HG03571 (cell line): ENCODE data around the gene ZNF362.
A peak's percentile ranks its signal among the peaks of the same experiment; 100 is the strongest.
"Not testable (repeated sequence)": the region's sequence is repeated elsewhere in the genome, so short reads cannot be mapped to it uniquely, and the experiment has no call there.

Experiments
- ATAC-seq: cut with Tn5 transposase; IDR thresholded peaks from one replicate; pipeline ENCODE4 v1.9.1; 2021; ENCODE audit not compliant: unreplicated experiment

Gene ZNF362

DNA sequence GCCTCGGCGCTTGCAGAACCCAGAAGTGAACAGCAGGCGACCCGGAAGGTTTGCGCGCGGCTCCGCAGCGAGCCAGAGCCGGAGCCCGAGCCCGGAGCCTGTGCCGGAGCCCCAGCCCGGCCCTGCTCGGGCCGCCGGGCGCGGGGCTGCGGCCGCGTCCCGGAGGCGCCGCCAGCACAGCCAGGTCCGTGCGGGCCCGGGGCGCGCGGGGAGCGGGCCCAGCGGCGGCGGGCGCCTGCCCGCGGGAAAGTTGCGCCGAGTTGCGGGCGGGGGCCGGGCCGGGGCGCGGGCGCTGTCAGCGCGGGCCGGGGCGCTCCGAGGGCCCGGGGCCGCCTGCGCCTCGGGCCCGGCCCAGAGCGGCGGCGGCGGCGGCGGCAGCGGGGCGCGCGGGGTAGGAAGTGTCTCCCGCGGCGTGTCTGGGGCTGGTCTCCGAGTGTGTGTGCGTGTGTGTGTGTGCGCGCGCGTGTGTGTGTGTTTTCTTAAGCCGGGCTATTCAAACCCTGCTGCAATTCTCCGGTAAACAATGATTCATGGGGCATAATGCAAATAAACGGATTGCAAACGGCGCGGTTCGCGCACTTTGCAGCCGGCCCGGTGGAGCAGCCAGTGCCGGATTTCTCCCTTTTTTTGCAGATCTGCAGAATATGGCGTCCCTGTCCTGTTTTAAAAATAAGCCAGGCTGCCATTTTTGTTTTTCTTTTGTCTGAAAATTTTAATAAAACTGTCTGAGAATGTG lies at the start of gene ZNF362:
ZNF362 (plus strand) TSS at position 22 of the 736 bp plus-strand sequence. CDS start 14,083 bp downstream, outside the sequence.
- peak; percentile 63 for ATAC-seq

GRCh38 chr1:33211972-33212371 lies 44.3 kb upstream of the ZNF362 start:
- ATAC-seq, result no peak

GRCh38 chr1:33219886-33220661 lies 36.2 kb upstream of the ZNF362 start:
- no peak for ATAC-seq

DNA sequence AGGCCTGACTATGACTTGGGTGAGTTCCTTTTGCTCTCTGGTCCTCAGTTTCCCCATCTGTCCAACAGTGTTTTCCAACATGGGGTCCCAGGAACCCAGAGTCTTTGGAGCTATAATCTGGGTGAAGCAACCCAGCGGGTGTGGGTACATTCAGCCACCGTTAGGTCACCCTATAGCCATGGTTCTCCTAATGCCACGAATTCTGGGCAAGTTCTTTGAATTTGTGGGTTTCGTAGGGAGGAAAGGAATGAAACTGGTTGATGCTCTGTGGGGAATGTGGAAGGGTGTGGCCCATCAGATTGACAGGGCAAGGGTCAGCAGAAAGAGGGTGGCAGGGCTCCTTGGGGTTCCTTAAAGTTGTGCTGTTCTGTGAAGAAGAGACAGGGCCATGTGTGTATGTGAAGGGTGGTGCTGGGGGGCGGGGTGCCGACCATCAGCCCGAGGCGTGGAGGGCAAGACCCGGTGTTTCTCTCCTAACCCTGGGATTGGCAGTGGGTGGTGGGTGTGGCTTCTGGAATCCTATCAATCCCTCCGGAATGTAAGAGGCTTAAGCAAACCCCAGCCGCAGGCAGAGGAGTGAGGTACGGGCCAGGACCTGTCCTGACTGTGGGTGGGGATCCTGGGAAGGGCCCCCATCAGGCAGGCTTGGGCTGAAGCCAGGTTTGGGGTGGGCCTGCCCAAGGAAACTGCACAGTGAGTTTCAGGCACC lies 35.5 kb upstream of the ZNF362 start:
- no peak for ATAC-seq

GRCh38 chr1:33221385-33221758 lies 34.9 kb upstream of the ZNF362 start:
- no peak for ATAC-seq

- no peak for ATAC-seq
Observed at GRCh38 chr1:33222381-33222780, 33.9 kb upstream of the ZNF362 start.

GRCh38 chr1:33224166-33224707 lies 32.1 kb upstream of the ZNF362 start:
- ATAC-seq, result no peak

- no peak for ATAC-seq
Observed at GRCh38 chr1:33225586-33225985, 30.7 kb upstream of the ZNF362 start.

- no peak for ATAC-seq
Observed at GRCh38 chr1:33228935-33229487, 27.3 kb upstream of the ZNF362 start.

GRCh38 chr1:33231166-33231565 lies 25.1 kb upstream of the ZNF362 start:
- ATAC-seq, result no peak

DNA sequence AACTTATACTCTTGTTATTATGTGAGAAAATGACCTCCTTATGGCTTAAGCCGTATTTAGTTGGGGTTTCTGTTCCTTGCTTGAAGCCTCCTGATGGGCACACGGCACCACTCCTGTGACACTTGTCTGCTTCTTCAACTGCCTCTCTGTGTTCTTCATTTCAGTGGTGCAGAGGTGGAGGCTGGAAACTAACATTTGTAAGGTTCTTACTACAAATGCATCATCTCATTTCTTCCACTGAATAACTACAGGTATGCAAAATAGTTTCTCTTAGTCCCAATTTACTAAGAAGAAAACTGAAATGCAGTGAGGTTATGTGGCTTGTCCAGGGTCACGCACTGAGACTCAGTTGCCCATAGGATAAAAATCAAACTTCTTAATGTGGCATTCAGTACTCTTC lies 23.6 kb upstream of the ZNF362 start:
- ATAC-seq, result no peak

GRCh38 chr1:33234131-33234530 lies 22.2 kb upstream of the ZNF362 start:
- no peak for ATAC-seq

DNA sequence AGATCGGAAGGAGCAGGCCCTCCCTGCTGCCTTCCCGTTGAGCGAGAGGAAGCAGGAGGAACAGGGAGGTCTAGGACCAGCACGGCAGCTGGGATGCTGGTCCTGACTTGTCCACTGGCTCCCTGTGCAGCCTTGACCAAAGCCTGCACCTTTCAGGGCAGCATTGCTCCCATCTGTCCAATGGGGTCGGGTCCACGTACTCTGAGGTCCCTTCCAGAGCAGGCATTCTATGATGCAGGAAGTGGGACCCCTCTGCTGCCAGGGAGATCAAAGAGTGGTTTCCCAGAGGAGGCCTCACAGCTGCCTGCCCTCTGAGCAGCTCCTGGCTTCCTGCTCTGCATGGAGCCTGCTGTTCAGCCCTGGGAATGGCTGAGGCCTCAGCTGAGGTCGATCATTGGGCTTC lies 21.7 kb upstream of the ZNF362 start:
- ATAC-seq, result no peak

DNA sequence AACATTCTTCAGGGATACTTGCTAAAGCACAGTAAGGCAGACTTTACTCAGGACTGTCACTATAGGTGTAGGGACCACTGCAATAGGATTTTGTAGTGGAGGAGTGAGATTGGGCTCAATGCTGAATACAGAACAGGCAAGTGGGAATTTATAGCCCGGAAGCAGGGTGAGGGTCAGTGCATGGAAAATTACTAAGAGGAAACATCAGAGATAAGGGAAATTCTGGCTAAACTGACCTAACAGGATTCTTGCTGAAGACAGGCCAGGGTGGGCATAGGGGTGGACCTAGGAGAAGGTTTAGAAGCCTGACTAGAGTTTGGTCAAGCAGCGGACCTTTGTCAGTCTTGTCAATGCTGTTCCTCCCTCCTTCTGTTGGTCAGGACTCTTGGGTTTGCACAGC lies 20.8 kb upstream of the ZNF362 start:
- no peak for ATAC-seq

DNA sequence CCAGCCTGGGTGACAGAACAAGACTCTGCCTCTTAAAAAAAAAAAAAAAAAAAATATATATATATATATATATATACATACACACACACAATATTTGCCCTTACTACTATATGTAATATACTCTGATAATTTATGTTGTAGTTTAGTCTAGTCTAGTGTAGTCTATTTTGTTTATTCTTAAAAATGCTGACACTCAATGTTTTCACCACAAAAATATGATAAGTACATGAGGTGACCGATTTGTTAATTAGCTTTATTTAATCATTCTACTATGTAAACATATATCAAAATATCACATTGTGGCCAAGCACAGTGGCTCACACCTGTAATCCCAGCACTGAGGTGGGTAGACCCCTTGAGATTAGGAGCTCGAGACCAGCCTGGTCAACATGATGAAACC lies 19.8 kb upstream of the ZNF362 start:
- ATAC-seq, result no peak

- no peak for ATAC-seq
Observed at GRCh38 chr1:33237579-33237978, 18.7 kb upstream of the ZNF362 start.

- ATAC-seq, result not testable (repeated sequence)
Observed at GRCh38 chr1:33238194-33238724, 18.0 kb upstream of the ZNF362 start.

GRCh38 chr1:33239410-33239809 lies 16.9 kb upstream of the ZNF362 start:
- ATAC-seq, result not testable (repeated sequence)

GRCh38 chr1:33241866-33242265 lies 14.4 kb upstream of the ZNF362 start:
- no peak for ATAC-seq

DNA sequence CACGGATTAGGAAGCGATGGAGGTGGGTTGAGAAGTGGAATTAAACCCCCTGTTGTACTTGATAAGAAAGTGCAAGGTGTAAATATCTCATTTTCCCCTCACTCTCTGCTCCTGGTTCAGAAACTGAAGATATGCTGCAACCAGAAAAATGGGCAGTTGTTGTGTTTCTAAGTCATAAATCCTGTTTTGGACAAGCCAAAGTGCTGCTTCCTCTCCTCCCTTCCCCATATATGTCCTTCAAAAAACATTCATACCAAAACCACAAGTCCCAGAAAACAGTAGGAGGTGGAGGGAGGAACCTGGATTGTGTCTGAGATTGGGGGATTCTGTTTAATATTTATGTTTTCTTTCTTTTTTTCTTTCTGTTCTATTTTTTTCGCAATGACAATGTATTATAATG lies 13.6 kb upstream of the ZNF362 start:
- no peak for ATAC-seq
